Stimulated activated CD8-positive, alpha-beta memory T cell treated with anti-CD3 and anti-CD28 coated beads, Interleukin-4, amount 100 ng/mL, for 24 hours (primary cell): ENCODE data around the gene TMEM201.

Experiments used
- DNase-seq: peaks from one replicate; pipeline ENCODE4 v3.0.0-alpha.2; 2020; ENCODE audit warnings: low read depth

The TMEM201 gene

GRCh38 chr1:9577423-9577822, 11.3 kb upstream of the TMEM201 start:
- DNase-seq = no peak

- DNase-seq = no peak
Observed at GRCh38 chr1:9580942-9581341, 7.8 kb upstream of the TMEM201 start.

GRCh38 chr1:9586147-9586766, 2.5 kb upstream of the TMEM201 start:
- DNase-seq = no peak

- DNase-seq = peak; percentile 14
Observed at GRCh38 chr1:9589144-9589718, 520 bp downstream of the TMEM201 start.

GRCh38 chr1:9589719-9590157, 1.0 kb downstream of the TMEM201 start:
- DNase-seq = no peak

GRCh38 chr1:9590201-9590600, 1.5 kb downstream of the TMEM201 start:
- DNase-seq = no peak

- no peak for DNase-seq
Observed at GRCh38 chr1:9590945-9591668, 2.4 kb downstream of the TMEM201 start.

- DNase-seq = no peak
Observed at GRCh38 chr1:9591669-9592509, 3.2 kb downstream of the TMEM201 start.

- no peak for DNase-seq
Observed at GRCh38 chr1:9592510-9593075, 3.9 kb downstream of the TMEM201 start.

GRCh38 chr1:9593147-9593491, 4.4 kb downstream of the TMEM201 start:
- no peak for DNase-seq

GRCh38 chr1:9593492-9594465, 5.1 kb downstream of the TMEM201 start:
- peak; percentile 19 for DNase-seq

- DNase-seq = no peak
Observed at GRCh38 chr1:9594471-9595155, 5.9 kb downstream of the TMEM201 start.

GRCh38 chr1:9595156-9595967, 6.7 kb downstream of the TMEM201 start:
- no peak for DNase-seq

GRCh38 chr1:9595968-9596340, 7.2 kb downstream of the TMEM201 start:
- no peak for DNase-seq

- DNase-seq = no peak
Observed at GRCh38 chr1:9596415-9597123, 7.9 kb downstream of the TMEM201 start.

- DNase-seq = no peak
Observed at GRCh38 chr1:9597361-9598315, 8.9 kb downstream of the TMEM201 start.

- DNase-seq = no peak
Observed at GRCh38 chr1:9598316-9598700, 9.6 kb downstream of the TMEM201 start.

- DNase-seq = no peak
Observed at GRCh38 chr1:9599741-9600140, 11.0 kb downstream of the TMEM201 start.
